RWPE1 (cell line): ENCODE data around the gene SCMH1.
A peak's percentile ranks its signal among the peaks of the same experiment; 100 is the strongest.

ENCODE experiments used
- CTCF ChIA-PET: fragments of 350-600 bp; sonication (Branson Sonifier 250); formaldehyde crosslinking; extraction: SDS; loops from one replicate; lab custom pipeline; 2021; lab: Yijun Ruan, JAX
- POLR2A ChIA-PET: fragments of 400-600 bp; formaldehyde crosslinking; extraction: SDS; loops from one replicate; lab custom pipeline; 2020; ENCODE audit warnings: antibody characterized with exemption; ENCODE audit not compliant: low non-redundant PET; lab: Yijun Ruan, JAX
- DNase-seq: peaks from one replicate; pipeline ENCODE4 v3.0.0; 2012; ENCODE audit warnings: low spot score
- H3K27ac ChIP-seq: fragments of 450-650 bp; 2 replicates; pipeline ENCODE4 v1.5.1; 2017
- TF ChIP-seq, protein P1 (sequence below): fragments of 450-650 bp; conservative IDR thresholded peaks from 2 replicates; pipeline ENCODE4 v1.5.1; 2017; ENCODE audit warnings: low read depth, mild to moderate bottlenecking

SCMH1 gene

DNA sequence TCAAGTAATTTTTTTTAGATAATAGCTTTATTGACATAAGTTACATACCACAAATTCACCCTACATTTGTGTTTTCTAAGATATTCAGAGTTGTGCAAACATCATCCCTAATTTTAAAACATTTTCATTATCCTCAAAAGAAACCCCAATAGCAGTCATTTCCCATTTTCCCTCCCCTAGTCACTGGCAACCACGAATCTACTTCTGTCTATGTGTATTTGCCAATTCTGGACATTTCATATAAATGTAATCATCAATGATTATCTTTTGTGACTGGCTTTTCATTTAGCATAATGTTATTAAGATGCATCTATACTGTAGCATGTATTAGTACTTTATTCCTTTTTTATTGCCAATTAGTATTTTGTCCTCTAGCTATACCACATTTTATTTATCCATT, 131.8 kb downstream of the SCMH1 start:
- no peak overlapping the region for H3K27ac ChIP-seq
- ChIA-PET POLR2A (no interaction called here), CTCF (no interaction called here)
- DNase-seq, result no peak
- TF ChIP-seq, protein P1, sequence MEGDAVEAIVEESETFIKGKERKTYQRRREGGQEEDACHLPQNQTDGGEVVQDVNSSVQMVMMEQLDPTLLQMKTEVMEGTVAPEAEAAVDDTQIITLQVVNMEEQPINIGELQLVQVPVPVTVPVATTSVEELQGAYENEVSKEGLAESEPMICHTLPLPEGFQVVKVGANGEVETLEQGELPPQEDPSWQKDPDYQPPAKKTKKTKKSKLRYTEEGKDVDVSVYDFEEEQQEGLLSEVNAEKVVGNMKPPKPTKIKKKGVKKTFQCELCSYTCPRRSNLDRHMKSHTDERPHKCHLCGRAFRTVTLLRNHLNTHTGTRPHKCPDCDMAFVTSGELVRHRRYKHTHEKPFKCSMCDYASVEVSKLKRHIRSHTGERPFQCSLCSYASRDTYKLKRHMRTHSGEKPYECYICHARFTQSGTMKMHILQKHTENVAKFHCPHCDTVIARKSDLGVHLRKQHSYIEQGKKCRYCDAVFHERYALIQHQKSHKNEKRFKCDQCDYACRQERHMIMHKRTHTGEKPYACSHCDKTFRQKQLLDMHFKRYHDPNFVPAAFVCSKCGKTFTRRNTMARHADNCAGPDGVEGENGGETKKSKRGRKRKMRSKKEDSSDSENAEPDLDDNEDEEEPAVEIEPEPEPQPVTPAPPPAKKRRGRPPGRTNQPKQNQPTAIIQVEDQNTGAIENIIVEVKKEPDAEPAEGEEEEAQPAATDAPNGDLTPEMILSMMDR, result no peak

DNA sequence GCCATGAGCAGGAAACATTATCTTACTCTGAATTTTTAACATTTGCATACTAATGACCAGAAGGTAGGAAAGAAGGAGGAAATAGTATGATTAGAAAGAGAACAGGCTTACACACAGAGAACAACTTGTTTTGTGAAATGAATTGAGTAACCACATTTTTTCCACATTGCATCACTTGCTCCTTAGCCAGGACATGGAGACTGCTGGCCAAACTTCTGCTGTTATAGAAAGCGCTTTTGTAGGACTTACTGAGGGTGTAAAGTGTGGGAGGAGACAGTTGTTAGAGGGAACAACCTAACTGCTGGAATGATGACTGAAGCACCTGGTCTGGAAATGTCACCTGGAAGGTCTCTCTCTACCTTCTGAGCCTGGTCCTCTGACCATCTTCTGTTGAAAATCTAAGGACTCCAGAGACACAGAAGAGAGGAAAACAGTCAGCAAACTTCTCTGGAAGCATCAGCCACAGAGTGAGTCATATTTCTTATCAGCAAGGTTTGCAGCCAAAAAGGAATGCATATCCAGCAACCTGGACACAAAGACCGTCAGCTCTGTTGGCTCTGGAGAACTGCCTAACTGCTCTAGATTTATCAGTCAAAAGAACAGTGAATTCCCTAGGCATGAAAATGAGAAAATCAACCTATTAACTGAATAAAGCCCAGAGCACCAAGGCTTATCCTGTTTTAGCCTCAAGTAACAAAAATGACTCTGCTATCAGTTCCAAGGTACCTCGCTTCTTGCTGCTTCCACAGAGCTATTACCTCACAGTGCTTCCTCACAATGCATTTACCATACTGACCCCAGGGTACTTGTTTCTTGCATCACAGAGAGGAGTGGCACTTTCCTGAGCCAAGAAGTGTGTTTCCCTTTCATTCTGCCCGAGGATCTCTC, 132.6 kb downstream of the SCMH1 start:
- H3K27ac ChIP-seq, result peak overlapping the region; percentile 52
- ChIA-PET POLR2A (no interaction called here), CTCF (no interaction called here)
- DNase-seq, result peak; percentile 62
- TF ChIP-seq, protein P1, result no peak

DNA sequence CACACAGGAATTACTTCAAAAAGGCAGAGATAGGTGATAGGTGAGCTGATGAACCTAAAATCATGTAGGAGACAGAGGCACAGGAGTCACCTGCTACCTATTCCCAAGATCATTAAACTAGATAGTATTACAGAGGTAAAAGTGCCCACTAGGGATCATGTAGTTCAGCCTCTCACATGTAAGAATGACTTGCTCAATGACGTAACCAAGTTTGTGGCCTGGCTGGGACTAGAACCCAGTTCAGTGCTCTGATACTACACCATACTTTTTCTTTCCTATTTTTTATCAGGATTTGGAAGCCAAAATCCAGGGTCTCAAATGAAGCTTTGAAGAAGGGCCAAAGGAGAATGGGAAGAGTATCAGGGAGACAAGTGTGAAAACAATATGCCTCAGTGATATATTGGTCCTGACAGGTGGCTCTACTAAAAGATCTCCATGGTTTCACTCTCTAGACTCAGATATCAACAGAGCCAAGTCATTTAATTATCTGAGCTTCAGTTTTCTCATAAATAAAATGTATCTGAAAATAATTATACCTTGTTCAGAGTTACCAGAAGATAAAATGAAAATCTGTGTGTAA, 133.3 kb downstream of the SCMH1 start:
- DNase-seq, result no peak
- CTCF ChIA-PET, result no interaction called here
- no peak overlapping the region for H3K27ac ChIP-seq
- POLR2A ChIA-PET, result no interaction called here
- TF ChIP-seq, protein P1, result no peak

DNA sequence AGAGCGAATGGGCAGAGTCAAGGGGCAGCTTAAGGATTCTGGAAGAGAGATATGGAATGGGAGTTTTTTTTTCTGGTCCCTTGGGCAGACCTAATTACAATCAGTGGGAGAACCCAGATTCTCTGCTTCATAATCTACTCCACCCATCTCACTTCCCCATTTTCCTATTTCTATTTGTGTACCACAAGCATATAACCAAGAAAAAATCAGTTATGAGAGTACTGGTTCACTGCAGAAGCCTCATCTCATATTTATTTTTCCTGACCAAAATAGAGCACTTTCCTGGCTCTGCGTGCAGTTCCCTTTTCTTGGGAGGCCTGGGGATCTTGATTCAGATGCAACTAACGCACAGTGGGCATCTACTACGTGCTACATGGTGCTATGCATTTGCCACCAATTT, 138.3 kb downstream of the SCMH1 start:
- TF ChIP-seq, protein P1, result no peak
- ChIA-PET CTCF (no interaction called here), POLR2A (no interaction called here)
- no peak for DNase-seq
- H3K27ac ChIP-seq, result no peak overlapping the region

DNA sequence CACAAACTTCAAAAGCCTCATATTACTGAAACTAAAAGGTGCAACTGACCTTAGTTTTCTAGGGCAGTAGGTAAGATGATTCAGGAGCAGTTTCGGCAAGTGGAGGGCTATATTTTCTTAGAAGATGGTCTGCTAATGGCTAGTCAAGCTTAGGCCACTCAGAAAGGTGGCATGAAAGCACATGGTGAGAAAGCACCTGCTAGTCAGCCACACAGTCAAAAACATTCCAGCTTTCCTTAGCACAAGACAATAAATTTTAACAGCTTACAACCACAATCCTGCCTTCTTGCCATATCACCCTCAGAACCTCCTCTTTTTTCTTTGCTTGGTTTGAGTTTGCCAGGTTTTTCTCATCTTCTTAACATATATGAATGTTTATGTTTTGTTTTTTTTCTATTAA, 139.5 kb downstream of the SCMH1 start:
- no peak for DNase-seq
- TF ChIP-seq, protein P1, result no peak
- no peak overlapping the region for H3K27ac ChIP-seq
- CTCF ChIA-PET, result interaction anchor here (1.0 kb wide), 1 partner anchor 20 kb away, joined by 4 read pairs; no protein-coding TSS in a partner anchor
- POLR2A ChIA-PET, result no interaction called here

DNA sequence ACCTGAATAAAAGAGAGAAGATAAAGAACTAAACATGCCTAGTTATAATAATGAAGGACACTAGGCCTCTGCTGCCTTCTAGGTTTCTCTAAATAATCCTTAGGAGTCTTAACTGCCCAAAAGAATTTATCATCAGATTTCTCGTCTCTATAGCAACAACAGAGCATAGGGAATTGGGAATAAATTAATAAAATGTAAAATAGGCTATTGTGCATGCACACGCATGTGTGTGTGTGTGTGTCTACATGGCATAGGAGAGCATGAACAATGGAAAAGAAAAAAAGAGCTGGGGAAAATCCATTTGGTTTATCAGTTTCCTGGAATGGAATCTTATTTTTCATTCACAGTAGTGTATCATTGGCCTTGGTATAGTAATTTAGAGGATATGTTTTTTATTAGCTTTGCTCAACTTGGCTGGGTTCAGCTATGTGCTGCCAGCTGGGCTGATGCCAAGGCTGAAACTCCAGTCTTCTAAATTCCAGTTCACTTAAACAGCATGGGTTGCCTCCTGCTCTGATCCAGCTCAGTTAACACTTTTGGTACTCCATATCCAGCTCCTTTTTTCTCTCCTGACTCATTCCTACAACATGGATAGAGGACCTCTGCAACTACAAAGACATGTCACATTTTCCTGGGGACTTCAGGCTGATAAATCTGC, 140.0 kb downstream of the SCMH1 start:
- POLR2A ChIA-PET, result no interaction called here
- peak; percentile 22 for DNase-seq
- CTCF ChIA-PET, result interaction anchor here (0.6 to 1.0 kb wide), 3 partner anchors 21 to 1846 kb away, joined by 3 to 4 read pairs (median 3); no protein-coding TSS in a partner anchor
- TF ChIP-seq, protein P1, result no peak
- H3K27ac ChIP-seq, result no peak overlapping the region
